ENCODE data around the gene TENM4. TPM values are rescaled to one million over a fixed set of nuclear protein-coding genes. Genes with fewer than 3 reads are reported as not detected.

The TENM4 gene
- total RNA-seq, 1 donor from 2014 or later: under 0.01 TPM

GRCh38 chr11:79390923-79391322 lies 49.9 kb downstream of the TENM4 start:
- DNase-seq (ENCODE audit: low read depth, low spot score): no peak

GRCh38 chr11:79390477-79390876 lies 50.4 kb downstream of the TENM4 start:
- no peak for DNase-seq (ENCODE audit: low read depth, low spot score)

GRCh38 chr11:79388201-79388600 lies 52.6 kb downstream of the TENM4 start:
- DNase-seq (ENCODE audit: low read depth, low spot score): no peak

- no peak for DNase-seq (ENCODE audit: low read depth, low spot score)
Observed at GRCh38 chr11:79383874-79384273, 57.0 kb downstream of the TENM4 start.

GRCh38 chr11:79382301-79383050 lies 58.4 kb downstream of the TENM4 start:
- DNase-seq (ENCODE audit: low read depth, low spot score): no peak

GRCh38 chr11:79381036-79381435 lies 59.8 kb downstream of the TENM4 start:
- no peak for DNase-seq (ENCODE audit: low read depth, low spot score)

GRCh38 chr11:79377406-79377805 lies 63.4 kb downstream of the TENM4 start:
- no peak for DNase-seq (ENCODE audit: low read depth, low spot score)

GRCh38 chr11:79375818-79376550 lies 64.8 kb downstream of the TENM4 start:
- DNase-seq (ENCODE audit: low read depth, low spot score): no peak

- DNase-seq (ENCODE audit: low read depth, low spot score): no peak
Observed at GRCh38 chr11:79374727-79375126, 66.1 kb downstream of the TENM4 start.

GRCh38 chr11:79371724-79372123 lies 69.1 kb downstream of the TENM4 start:
- no peak for DNase-seq (ENCODE audit: low read depth, low spot score)

GRCh38 chr11:79371152-79371551 lies 69.7 kb downstream of the TENM4 start:
- no peak for DNase-seq (ENCODE audit: low read depth, low spot score)

- no peak for DNase-seq (ENCODE audit: low read depth, low spot score)
Observed at GRCh38 chr11:79369055-79369454, 71.8 kb downstream of the TENM4 start.

GRCh38 chr11:79367844-79368243 lies 73.0 kb downstream of the TENM4 start:
- DNase-seq (ENCODE audit: low read depth, low spot score): no peak

- no peak for DNase-seq (ENCODE audit: low read depth, low spot score)
Observed at GRCh38 chr11:79366218-79366617, 74.6 kb downstream of the TENM4 start.

- DNase-seq (ENCODE audit: low read depth, low spot score): no peak
Observed at GRCh38 chr11:79363861-79364378, 76.9 kb downstream of the TENM4 start.

GRCh38 chr11:79363256-79363655 lies 77.6 kb downstream of the TENM4 start:
- no peak for DNase-seq (ENCODE audit: low read depth, low spot score)

- DNase-seq (ENCODE audit: low read depth, low spot score): no peak
Observed at GRCh38 chr11:79362821-79363220, 78.0 kb downstream of the TENM4 start.

- no peak for DNase-seq (ENCODE audit: low read depth, low spot score)
Observed at GRCh38 chr11:79362206-79362757, 78.5 kb downstream of the TENM4 start.

- DNase-seq (ENCODE audit: low read depth, low spot score): no peak
Observed at GRCh38 chr11:79358258-79358657, 82.6 kb downstream of the TENM4 start.

GRCh38 chr11:79353706-79354105 lies 87.1 kb downstream of the TENM4 start:
- no peak for DNase-seq (ENCODE audit: low read depth, low spot score)

GRCh38 chr11:79352349-79352703 lies 88.5 kb downstream of the TENM4 start:
- no peak for DNase-seq (ENCODE audit: low read depth, low spot score)

GRCh38 chr11:79348976-79349682 lies 91.7 kb downstream of the TENM4 start:
- DNase-seq (ENCODE audit: low read depth, low spot score): no peak
